GM12878 (cell line): ENCODE measurements around the gene EIF2D. TPM values are rescaled to one million over a fixed set of nuclear protein-coding genes. Genes with fewer than 3 reads are reported as not detected.

Source experiments
- BACH1 ChIP-seq: fragments of 450-650 bp; IDR thresholded peaks from 2 replicates; pipeline ENCODE4 v1.6.1; 2017; ENCODE audit warnings: mild to moderate bottlenecking, borderline replicate concordance
- CREB1 ChIP-seq: IDR thresholded peaks from 2 replicates; pipeline ENCODE4 v1.6.1; 2012; ENCODE audit warnings: low read depth, mild to moderate bottlenecking, inconsistent platforms
- DPF2 ChIP-seq: fragments of 450-650 bp; IDR thresholded peaks from 2 replicates; pipeline ENCODE4 v1.6.1; 2017; ENCODE audit warnings: mild to moderate bottlenecking
- E2F4 ChIP-seq: IDR thresholded peaks from 2 replicates; pipeline ENCODE4 v1.6.1; 2012; ENCODE audit warnings: low read depth, low read length, improper control_type of control experiment
- ESRRA ChIP-seq: IDR thresholded peaks from 2 replicates; pipeline ENCODE4 v1.6.1; 2012; ENCODE audit warnings: mild to moderate bottlenecking, low read length, improper control_type of control experiment
- IRF4 ChIP-seq: IDR thresholded peaks from 2 replicates; pipeline ENCODE4 v1.6.1; 2011; ENCODE audit warnings: low read depth, low read length
- IRF5 ChIP-seq: fragments of 450-650 bp; IDR thresholded peaks from 2 replicates; pipeline ENCODE4 v1.6.1; 2017; ENCODE audit warnings: borderline replicate concordance
- JUNB ChIP-seq: IDR thresholded peaks from 2 replicates; pipeline ENCODE4 v1.6.1; 2016; ENCODE audit warnings: antibody characterized with exemption, mild to moderate bottlenecking
- KDM1A ChIP-seq: fragments of 200-600 bp; sonication (generic); IDR thresholded peaks from 2 replicates; pipeline ENCODE4 v1.6.1; 2016; ENCODE audit warnings: borderline replicate concordance
- KLF5 ChIP-seq: fragments of 450-650 bp; IDR thresholded peaks from 2 replicates; pipeline ENCODE4 v1.6.1; 2014; ENCODE audit warnings: mild to moderate bottlenecking; ENCODE audit not compliant: partially characterized antibody
- LARP7 ChIP-seq: fragments of 450-650 bp; IDR thresholded peaks from 2 replicates; pipeline ENCODE4 v1.6.1; 2017; ENCODE audit warnings: mild to moderate bottlenecking
- MAX ChIP-seq: IDR thresholded peaks from 2 replicates; pipeline ENCODE4 v1.6.1; 2012; ENCODE audit warnings: low read depth, low read length, improper control_type of control experiment
- MTA2 ChIP-seq: fragments of 450-650 bp; IDR thresholded peaks from 2 replicates; pipeline ENCODE4 v1.6.1; 2016; ENCODE audit warnings: low read depth, mild to moderate bottlenecking, moderate library complexity
- MTA3 ChIP-seq: IDR thresholded peaks from 2 replicates; pipeline ENCODE4 v1.6.1; 2012; ENCODE audit warnings: low read length, inconsistent platforms, borderline replicate concordance
- PKNOX1 ChIP-seq: fragments of 450-650 bp; IDR thresholded peaks from 2 replicates; pipeline ENCODE4 v1.6.1; 2016; ENCODE audit warnings: mild to moderate bottlenecking
- PML ChIP-seq: IDR thresholded peaks from 2 replicates; pipeline ENCODE4 v1.6.1; 2012; ENCODE audit warnings: low read length, inconsistent platforms
- RAD21 ChIP-seq: IDR thresholded peaks from 2 replicates; pipeline ENCODE4 v1.6.1; 2011; ENCODE audit warnings: mild to moderate bottlenecking, low read depth, low read length, moderate library complexity; ENCODE audit not compliant: insufficient read depth
- RELA ChIP-seq: fragments of 450-650 bp; IDR thresholded peaks from 2 replicates; pipeline ENCODE4 v1.8.0; 2014; ENCODE audit warnings: borderline replicate concordance; ENCODE audit not compliant: partially characterized antibody
- RUNX3 ChIP-seq: IDR thresholded peaks from 2 replicates; pipeline ENCODE4 v1.6.1; 2012; ENCODE audit warnings: low read length, inconsistent platforms
- SIX5 ChIP-seq: IDR thresholded peaks from 2 replicates; pipeline ENCODE4 v1.6.1; 2011; ENCODE audit warnings: mild to moderate bottlenecking, low read depth, low read length, moderate library complexity; ENCODE audit not compliant: severe bottlenecking
- TCF12 ChIP-seq: IDR thresholded peaks from 2 replicates; pipeline ENCODE4 v1.6.1; 2011; ENCODE audit warnings: low read depth, mild to moderate bottlenecking, low read length
- YBX1 ChIP-seq: fragments of 450-650 bp; IDR thresholded peaks from 2 replicates; pipeline ENCODE4 v1.6.1; 2016; ENCODE audit warnings: antibody characterized with exemption
- ZBTB4 ChIP-seq: fragments of 450-650 bp; formaldehyde crosslinking; IDR thresholded peaks from 2 replicates; pipeline ENCODE4 v1.4.0; 2022; ENCODE audit warnings: mild to moderate bottlenecking, moderate library complexity
- ZNF217 ChIP-seq: fragments of 450-650 bp; IDR thresholded peaks from 2 replicates; pipeline ENCODE4 v1.6.1; 2017; ENCODE audit warnings: antibody characterized with exemption, mild to moderate bottlenecking
- ZNF384 ChIP-seq: IDR thresholded peaks from 2 replicates; pipeline ENCODE4 v1.6.1; 2012; ENCODE audit warnings: low read depth, mild to moderate bottlenecking, low read length, improper control_type of control experiment, borderline replicate concordance
- polyA plus RNA-seq, 11 experiments: library from polyadenylated mRNA; depleted of rRNA in 4 of 11; unstranded in 6 of 11; stranded (reverse) in 5 of 11; fragments of >200 nt; fragmentation: Nextera tagmentation in 4 of 11; fragmentation: Illumina TruSeq in 1 of 11; extraction: Ambion mirVana in 4 of 11; extraction: Trizol in 1 of 11; gene quantifications; 1 replicate in 1 of 11; 2 replicates in 10 of 11; pipeline versions ENCODE4 v1.2.1 to v1.2.3, GENCODE V29; 2011 to 2016; ENCODE audit warnings: inconsistent platforms in 2 of 11, missing spikeins in 2 of 11, low read depth in 1 of 11
- total RNA-seq, 4 experiments: library from RNA; depleted of rRNA in 3 of 4; stranded (reverse); fragments of >200 nt in 3 of 4; fragmentation: Illumina TruSeq in 1 of 4; extraction: Trizol in 1 of 4; gene quantifications; 2 replicates each; pipeline versions ENCODE4 v1.2.1 to v1.2.3, GENCODE V29; 2013 to 2021

EIF2D gene
- total and polyA plus RNA-seq, 10 of the 15 experiments (the other 5 are each of a cell fraction or from before 2014, with no cell fraction given), result 65.2 to 133 (median 79.0) TPM

- TF ChIP-seq ZBTB4 (CRISPR knock-in tag) (no peak), MTA3 (no peak), JUNB (no peak), BACH1 (no peak), KDM1A (no peak), RAD21 (peak; percentile 71), SIX5 (no peak), CREB1 (no peak), E2F4 (no peak), PML (no peak), IRF4 (no peak), IRF5 (no peak), ZNF384 (no peak), TCF12 (peak; percentile 98), RELA (no peak), MTA2 (no peak), ESRRA (no peak), PKNOX1 (peak; percentile 83), RUNX3 (no peak), ZNF217 (no peak), YBX1 (no peak), KLF5 (no peak), LARP7 (no peak), DPF2 (no peak), MAX (no peak)
These were observed 18.8 kb upstream of the EIF2D start (continued) for GRCh38 chr1:206631085-206631509.
